ENCODE data around the gene AKT3.

DNA sequence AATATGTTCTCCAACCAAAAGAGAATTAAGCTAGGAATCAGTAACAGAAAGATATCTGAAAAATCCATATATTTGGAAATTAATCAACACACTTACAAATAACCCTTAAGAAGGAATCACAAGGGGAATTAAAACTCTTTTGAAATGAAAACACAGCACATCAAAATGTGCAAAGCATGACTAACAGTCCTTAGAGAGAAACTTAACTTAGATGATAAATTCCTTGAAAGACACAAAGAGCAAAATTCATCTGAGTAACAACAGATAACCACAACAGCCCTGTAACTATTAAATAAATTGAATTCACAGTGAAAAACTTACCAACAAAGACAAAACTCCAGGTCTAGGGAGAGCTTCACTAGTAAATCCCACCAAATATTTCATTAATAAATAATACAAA, 310.4 kb downstream of the AKT3 start:
- no peak for TF ChIP-seq CTCF (IDR thresholded peaks at IDR 0.05)
- no peak for TF ChIP-seq POLR2AphosphoS5 (IDR thresholded peaks at IDR 0.05)
- TF ChIP-seq EP300 (IDR thresholded peaks at IDR 0.05): no peak
- no peak for TF ChIP-seq POLR2A (IDR thresholded peaks at IDR 0.05)

All from sigmoid colon (tissue), 4 donors.